ENCODE data around the gene MAP4K5. TPM values are rescaled to one million over a fixed set of nuclear protein-coding genes. Genes with fewer than 3 reads are reported as not detected.

Gene MAP4K5
- total and polyA plus RNA-seq, 3 donors from 2014 or later, result 15.2 to 67.0 (median 60.4) TPM

- H3K36me3 ChIP-seq (ENCODE audit: low read depth, missing control alignments), result no peaks in the 10 kb centered on the region
- H3K4me1 ChIP-seq, result no peaks in the 10 kb centered on the region
- DNase-seq, result no peak
- H3K4me3 ChIP-seq, result no peak overlapping the region
- WGBS, 2 donors, result 96 to 97% methylated on average over 7 of the region's 7 CpGs
- TF ChIP-seq POLR2A (IDR thresholded peaks at IDR 0.05), result no peak
- TF ChIP-seq, protein P1, sequence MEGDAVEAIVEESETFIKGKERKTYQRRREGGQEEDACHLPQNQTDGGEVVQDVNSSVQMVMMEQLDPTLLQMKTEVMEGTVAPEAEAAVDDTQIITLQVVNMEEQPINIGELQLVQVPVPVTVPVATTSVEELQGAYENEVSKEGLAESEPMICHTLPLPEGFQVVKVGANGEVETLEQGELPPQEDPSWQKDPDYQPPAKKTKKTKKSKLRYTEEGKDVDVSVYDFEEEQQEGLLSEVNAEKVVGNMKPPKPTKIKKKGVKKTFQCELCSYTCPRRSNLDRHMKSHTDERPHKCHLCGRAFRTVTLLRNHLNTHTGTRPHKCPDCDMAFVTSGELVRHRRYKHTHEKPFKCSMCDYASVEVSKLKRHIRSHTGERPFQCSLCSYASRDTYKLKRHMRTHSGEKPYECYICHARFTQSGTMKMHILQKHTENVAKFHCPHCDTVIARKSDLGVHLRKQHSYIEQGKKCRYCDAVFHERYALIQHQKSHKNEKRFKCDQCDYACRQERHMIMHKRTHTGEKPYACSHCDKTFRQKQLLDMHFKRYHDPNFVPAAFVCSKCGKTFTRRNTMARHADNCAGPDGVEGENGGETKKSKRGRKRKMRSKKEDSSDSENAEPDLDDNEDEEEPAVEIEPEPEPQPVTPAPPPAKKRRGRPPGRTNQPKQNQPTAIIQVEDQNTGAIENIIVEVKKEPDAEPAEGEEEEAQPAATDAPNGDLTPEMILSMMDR (IDR thresholded peaks at IDR 0.05), result no peak
- intact Hi-C loops (cut with DNase I; ENCODE audit: low total_unique reads), result no loop called here
- H3K27ac ChIP-seq, result no peak overlapping the region
- no peaks in the 10 kb centered on the region for H3K27me3 ChIP-seq
- no peaks in the 10 kb centered on the region for H3K9me3 ChIP-seq
Measured at GRCh38 chr14:50421499-50421898, 110.9 kb downstream of the MAP4K5 start.

GRCh38 chr14:50417853-50418252, 114.5 kb downstream of the MAP4K5 start:
- intact Hi-C loops (cut with DNase I; ENCODE audit: low total_unique reads), result no loop called here
- no peak overlapping the region for H3K4me3 ChIP-seq
- no peaks in the 10 kb centered on the region for H3K36me3 ChIP-seq (ENCODE audit: low read depth, missing control alignments)
- H3K4me1 ChIP-seq, result no peaks in the 10 kb centered on the region
- no peaks in the 10 kb centered on the region for H3K9me3 ChIP-seq
- WGBS, 2 donors, result 83 to 100% methylated on average over 2 of the region's 2 CpGs
- TF ChIP-seq, protein P1 (IDR thresholded peaks at IDR 0.05), result no peak
- no peak for TF ChIP-seq POLR2A (IDR thresholded peaks at IDR 0.05)
- H3K27ac ChIP-seq, result no peak overlapping the region
- H3K27me3 ChIP-seq, result no peaks in the 10 kb centered on the region
- DNase-seq, result no peak

DNA sequence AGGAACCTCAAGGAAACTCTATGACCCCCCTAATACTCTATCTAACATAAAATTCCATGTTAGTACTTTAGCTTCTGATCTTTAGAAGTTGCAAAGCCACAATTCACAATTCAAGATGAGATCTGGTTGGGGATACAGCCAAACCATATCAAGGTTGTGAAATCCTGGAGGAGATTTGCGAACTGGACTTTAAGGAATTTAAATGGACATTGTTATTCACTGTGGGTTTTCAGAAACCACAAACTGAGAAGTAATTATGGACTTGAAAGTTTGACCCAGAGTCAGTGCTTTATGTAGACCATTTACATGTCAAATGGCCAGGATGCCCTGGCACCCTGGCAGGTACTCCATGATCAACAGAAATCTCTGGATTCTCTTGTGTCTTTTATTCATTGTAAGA, 121.4 kb downstream of the MAP4K5 start:
- TF ChIP-seq POLR2A (IDR thresholded peaks at IDR 0.05), result no peak
- TF ChIP-seq, protein P1 (IDR thresholded peaks at IDR 0.05), result no peak
- no peaks in the 10 kb centered on the region for H3K27me3 ChIP-seq
- H3K9me3 ChIP-seq, result no peaks in the 10 kb centered on the region
- H3K36me3 ChIP-seq (ENCODE audit: low read depth, missing control alignments), result no peaks in the 10 kb centered on the region
- H3K27ac ChIP-seq, result no peak overlapping the region
- H3K4me3 ChIP-seq, result no peak overlapping the region
- WGBS, 2 donors, result 76 to 94% methylated on average over 1 of the region's 1 CpG
- DNase-seq, result no peak
- H3K4me1 ChIP-seq, result no peaks in the 10 kb centered on the region
- intact Hi-C loops (cut with DNase I; ENCODE audit: low total_unique reads), result no loop called here

GRCh38 chr14:50410071-50410470, 122.3 kb downstream of the MAP4K5 start:
- TF ChIP-seq, protein P1 (IDR thresholded peaks at IDR 0.05), result no peak
- TF ChIP-seq POLR2A (IDR thresholded peaks at IDR 0.05), result no peak
- H3K27ac ChIP-seq, result no peak overlapping the region
- H3K4me1 ChIP-seq, result no peaks in the 10 kb centered on the region
- H3K36me3 ChIP-seq (ENCODE audit: low read depth, missing control alignments), result no peaks in the 10 kb centered on the region
- no peaks in the 10 kb centered on the region for H3K27me3 ChIP-seq
- H3K4me3 ChIP-seq, result no peak overlapping the region
- H3K9me3 ChIP-seq, result no peaks in the 10 kb centered on the region
- intact Hi-C loops (cut with DNase I; ENCODE audit: low total_unique reads), result no loop called here
- WGBS, 2 donors, result 84 to 98% methylated on average over 3 of the region's 3 CpGs
- DNase-seq, result no peak

DNA sequence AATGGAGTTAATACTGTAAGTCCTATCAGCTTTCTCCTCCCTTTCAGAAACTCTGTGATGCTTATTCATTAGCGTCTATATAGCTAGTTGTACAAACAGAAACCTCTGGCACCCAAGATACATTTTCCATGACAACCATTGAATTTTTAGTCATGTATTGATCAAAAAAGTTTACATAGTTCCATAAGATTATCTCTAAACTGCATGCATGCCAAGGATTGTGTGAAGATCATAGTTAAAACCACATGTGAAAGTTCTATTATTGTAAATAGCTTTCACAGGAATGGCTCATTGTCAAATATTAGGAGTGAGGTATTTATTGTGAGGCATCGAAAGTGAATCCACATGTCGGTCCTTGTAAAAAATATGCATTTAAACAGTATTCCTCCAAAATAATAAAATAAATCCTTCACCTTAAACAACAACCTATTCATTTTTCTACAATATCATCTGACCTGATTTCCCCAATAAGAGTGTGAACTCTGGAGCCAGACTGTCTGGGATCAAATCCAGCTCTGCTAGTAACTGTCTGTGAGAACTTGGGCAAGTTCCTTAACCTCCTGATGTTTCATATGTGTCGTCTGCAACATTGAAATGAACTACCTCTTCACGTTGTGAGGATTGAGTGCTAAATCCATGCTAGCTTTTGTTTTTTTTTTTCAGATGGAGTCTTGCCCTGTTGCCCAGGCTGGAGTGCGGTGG, 125.1 kb downstream of the MAP4K5 start:
- TF ChIP-seq, protein P1 (IDR thresholded peaks at IDR 0.05), result no peak
- TF ChIP-seq POLR2A (IDR thresholded peaks at IDR 0.05), result no peak
- H3K4me1 ChIP-seq, result no peaks in the 10 kb centered on the region
- H3K27ac ChIP-seq, result no peak overlapping the region
- no peak overlapping the region for H3K4me3 ChIP-seq
- 72 to 77% methylated on average over 6 of the region's 6 CpGs for WGBS, 2 donors
- no peaks in the 10 kb centered on the region for H3K9me3 ChIP-seq
- DNase-seq, result peak; percentile 21
- H3K27me3 ChIP-seq, result no peaks in the 10 kb centered on the region
- intact Hi-C loops (cut with DNase I; ENCODE audit: low total_unique reads), result no loop called here
- H3K36me3 ChIP-seq (ENCODE audit: low read depth, missing control alignments), result no peaks in the 10 kb centered on the region
